DMS153 treated with DMSO at 0.1 percent for 48 hours (cell line): ENCODE results near the gene MEF2C.

Experiments used
- DNase-seq: peaks from one replicate; lab custom pipeline; 2025; ENCODE audit not compliant: unreplicated experiment; lab: John Stamatoyannopoulos, UW

The MEF2C gene

GRCh38 chr5:88830567-88830966 lies 52.4 kb downstream of the MEF2C start:
- no peak for DNase-seq

GRCh38 chr5:88829775-88830174 lies 53.2 kb downstream of the MEF2C start:
- DNase-seq, result no peak

GRCh38 chr5:88829054-88829453 lies 53.9 kb downstream of the MEF2C start:
- DNase-seq, result no peak

- DNase-seq, result no peak
Observed at GRCh38 chr5:88827997-88828396, 55.0 kb downstream of the MEF2C start.

GRCh38 chr5:88826646-88827585 lies 56.1 kb downstream of the MEF2C start:
- no peak for DNase-seq

GRCh38 chr5:88825584-88826315 lies 57.2 kb downstream of the MEF2C start:
- DNase-seq, result no peak

- no peak for DNase-seq
Observed at GRCh38 chr5:88824892-88825583, 57.9 kb downstream of the MEF2C start.

GRCh38 chr5:88824141-88824540 lies 58.8 kb downstream of the MEF2C start:
- no peak for DNase-seq

GRCh38 chr5:88823201-88823600 lies 59.8 kb downstream of the MEF2C start:
- DNase-seq, result no peak

GRCh38 chr5:88821161-88821560 lies 61.8 kb downstream of the MEF2C start:
- DNase-seq, result no peak

- no peak for DNase-seq
Observed at GRCh38 chr5:88820581-88820980, 62.4 kb downstream of the MEF2C start.

GRCh38 chr5:88819301-88819999 lies 63.5 kb downstream of the MEF2C start:
- DNase-seq, result no peak

GRCh38 chr5:88818296-88818695 lies 64.7 kb downstream of the MEF2C start:
- DNase-seq, result no peak

GRCh38 chr5:88816195-88816594 lies 66.8 kb downstream of the MEF2C start:
- DNase-seq, result no peak

GRCh38 chr5:88815050-88815789 lies 67.8 kb downstream of the MEF2C start:
- DNase-seq, result no peak

GRCh38 chr5:88813805-88814575 lies 69.0 kb downstream of the MEF2C start:
- no peak for DNase-seq

GRCh38 chr5:88813244-88813643 lies 69.7 kb downstream of the MEF2C start:
- DNase-seq, result no peak

GRCh38 chr5:88808153-88808552 lies 74.8 kb downstream of the MEF2C start:
- no peak for DNase-seq

GRCh38 chr5:88807327-88807726 lies 75.7 kb downstream of the MEF2C start:
- DNase-seq, result no peak

GRCh38 chr5:88806338-88806737 lies 76.6 kb downstream of the MEF2C start:
- DNase-seq, result no peak
